Activated T-cell treated with anti-CD3 and anti-CD28 coated beads, Interleukin-2, amount 50 U/mL, for 24 hours (primary cell): ENCODE data around the gene COX4I2.

ENCODE experiments used
- DNase-seq: peaks from one replicate; pipeline ENCODE4 v3.0.0-alpha.2; 2020
- H3K27ac Mint-ChIP-seq: 2 replicates; pipeline ENCODE4 v1.8.0; 2020; ENCODE audit warnings: mild to moderate bottlenecking, mixed read lengths
- H3K27me3 Mint-ChIP-seq: 2 replicates; pipeline ENCODE4 v1.8.0; 2020; ENCODE audit warnings: mixed read lengths
- H3K36me3 Mint-ChIP-seq: 2 replicates; pipeline ENCODE4 v1.8.0; 2020; ENCODE audit warnings: low read depth, mixed read lengths
- H3K4me1 Mint-ChIP-seq: 2 replicates; pipeline ENCODE4 v1.8.0; 2020; ENCODE audit warnings: low read depth, mixed read lengths
- H3K4me3 Mint-ChIP-seq: 2 replicates; pipeline ENCODE4 v1.8.0; 2020; ENCODE audit warnings: mild to moderate bottlenecking, moderate library complexity, mixed read lengths
- H3K9me3 Mint-ChIP-seq: 2 replicates; pipeline ENCODE4 v1.8.0; 2020; ENCODE audit warnings: mixed read lengths

The COX4I2 gene

GRCh38 chr20:31673435-31673834, 35.7 kb downstream of the COX4I2 start:
- H3K27me3 Mint-ChIP-seq = no peaks in the 10 kb centered on the region
- no peak for DNase-seq
- peak overlapping the region; percentile 95 for H3K27ac Mint-ChIP-seq
- no peaks in the 10 kb centered on the region for H3K9me3 Mint-ChIP-seq
- peaks cover 84% of the 10 kb centered on the region for H3K4me1 Mint-ChIP-seq
- H3K4me3 Mint-ChIP-seq = no peak overlapping the region
- H3K36me3 Mint-ChIP-seq = peaks cover 94% of the 10 kb centered on the region

- no peak for DNase-seq
- Mint-ChIP-seq H3K36me3 (peaks cover 96% of the 10 kb centered on the region), H3K9me3 (no peaks in the 10 kb centered on the region), H3K27ac (peak overlapping the region; percentile 95), H3K4me3 (peak overlapping the region; percentile 81), H3K27me3 (no peaks in the 10 kb centered on the region), H3K4me1 (peaks cover 85% of the 10 kb centered on the region)
These were observed 36.3 kb downstream of the COX4I2 start for GRCh38 chr20:31673943-31674463.

- H3K9me3 Mint-ChIP-seq = no peaks in the 10 kb centered on the region
- H3K27ac Mint-ChIP-seq = peak overlapping the region; percentile 95
- no peaks in the 10 kb centered on the region for H3K27me3 Mint-ChIP-seq
- peaks cover 84% of the 10 kb centered on the region for H3K4me1 Mint-ChIP-seq
- DNase-seq = peak; percentile 68
- peak overlapping the region; percentile 81 for H3K4me3 Mint-ChIP-seq
- H3K36me3 Mint-ChIP-seq = peaks cover 96% of the 10 kb centered on the region
These were observed 37.4 kb downstream of the COX4I2 start for GRCh38 chr20:31674895-31675827.

- Mint-ChIP-seq H3K27me3 (no peaks in the 10 kb centered on the region), H3K27ac (peak overlapping the region; percentile 95), H3K9me3 (no peaks in the 10 kb centered on the region), H3K36me3 (peaks cover 96% of the 10 kb centered on the region), H3K4me1 (peaks cover 88% of the 10 kb centered on the region), H3K4me3 (peak overlapping the region; percentile 81)
- DNase-seq = peak; percentile 70
These were observed 38.3 kb downstream of the COX4I2 start for GRCh38 chr20:31675828-31676608.

- Mint-ChIP-seq H3K4me3 (peak overlapping the region; percentile 81), H3K27me3 (no peaks in the 10 kb centered on the region), H3K36me3 (peaks cover 96% of the 10 kb centered on the region), H3K4me1 (peaks cover 89% of the 10 kb centered on the region), H3K9me3 (no peaks in the 10 kb centered on the region), H3K27ac (peak overlapping the region; percentile 95)
- no peak for DNase-seq
These were observed 38.9 kb downstream of the COX4I2 start for GRCh38 chr20:31676609-31676989.

- H3K4me3 Mint-ChIP-seq = peak overlapping the region; percentile 81
- peaks cover 96% of the 10 kb centered on the region for H3K36me3 Mint-ChIP-seq
- H3K27ac Mint-ChIP-seq = peak overlapping the region; percentile 95
- H3K9me3 Mint-ChIP-seq = no peaks in the 10 kb centered on the region
- H3K4me1 Mint-ChIP-seq = peaks cover 88% of the 10 kb centered on the region
- H3K27me3 Mint-ChIP-seq = no peaks in the 10 kb centered on the region
- DNase-seq = no peak
These were observed 40.0 kb downstream of the COX4I2 start for GRCh38 chr20:31677553-31678260.

GRCh38 chr20:31678389-31679356, 41.0 kb downstream of the COX4I2 start:
- Mint-ChIP-seq H3K36me3 (peaks cover 97% of the 10 kb centered on the region), H3K4me3 (peak overlapping the region; percentile 6), H3K27ac (peak overlapping the region; percentile 95)

GRCh38 chr20:31679357-31680285, 41.9 kb downstream of the COX4I2 start:
- Mint-ChIP-seq H3K27me3 (no peaks in the 10 kb centered on the region), H3K9me3 (no peaks in the 10 kb centered on the region), H3K36me3 (peaks cover 97% of the 10 kb centered on the region), H3K4me1 (peaks cover 91% of the 10 kb centered on the region), H3K27ac (peak overlapping the region; percentile 95), H3K4me3 (no peak overlapping the region)
- DNase-seq = no peak

More at GRCh38 chr20:31678389-31679356, 41.0 kb downstream of the COX4I2 start:
- Mint-ChIP-seq H3K27me3 (no peaks in the 10 kb centered on the region), H3K9me3 (no peaks in the 10 kb centered on the region), H3K4me1 (peaks cover 91% of the 10 kb centered on the region)
- no peak for DNase-seq

- Mint-ChIP-seq H3K27ac (peak overlapping the region; percentile 86), H3K9me3 (no peaks in the 10 kb centered on the region), H3K27me3 (no peaks in the 10 kb centered on the region), H3K4me3 (no peak overlapping the region), H3K4me1 (peaks cover 90% of the 10 kb centered on the region), H3K36me3 (peaks cover 97% of the 10 kb centered on the region)
- no peak for DNase-seq
These were observed 42.8 kb downstream of the COX4I2 start for GRCh38 chr20:31680286-31681127.

GRCh38 chr20:31681128-31681727, 43.5 kb downstream of the COX4I2 start:
- Mint-ChIP-seq H3K36me3 (peaks cover 97% of the 10 kb centered on the region), H3K27me3 (no peaks in the 10 kb centered on the region), H3K9me3 (no peaks in the 10 kb centered on the region), H3K4me1 (peaks cover 90% of the 10 kb centered on the region), H3K27ac (peak overlapping the region; percentile 86), H3K4me3 (no peak overlapping the region)
- no peak for DNase-seq

- H3K4me1 Mint-ChIP-seq = peaks cover 90% of the 10 kb centered on the region
- no peak for DNase-seq
- H3K36me3 Mint-ChIP-seq = peaks cover 97% of the 10 kb centered on the region
- no peaks in the 10 kb centered on the region for H3K9me3 Mint-ChIP-seq
- no peak overlapping the region for H3K4me3 Mint-ChIP-seq
- no peaks in the 10 kb centered on the region for H3K27me3 Mint-ChIP-seq
- peak overlapping the region; percentile 86 for H3K27ac Mint-ChIP-seq
These were observed 44.1 kb downstream of the COX4I2 start for GRCh38 chr20:31681769-31682168.
